GM19238 (cell line): ENCODE results near the gene SOS1.
"Not testable (repeated sequence)": the region's sequence is repeated elsewhere in the genome, so short reads cannot be mapped to it uniquely, and the experiment has no call there.

Source experiments
- DNase-seq: peaks from one replicate; pipeline ENCODE4 v3.0.0; 2011; ENCODE audit warnings: low spot score; ENCODE audit not compliant: insufficient read length

SOS1 gene

GRCh38 chr2:39139511-39140237 is 18.8 kb upstream of the SOS1 start:
- DNase-seq = no peak

DNA sequence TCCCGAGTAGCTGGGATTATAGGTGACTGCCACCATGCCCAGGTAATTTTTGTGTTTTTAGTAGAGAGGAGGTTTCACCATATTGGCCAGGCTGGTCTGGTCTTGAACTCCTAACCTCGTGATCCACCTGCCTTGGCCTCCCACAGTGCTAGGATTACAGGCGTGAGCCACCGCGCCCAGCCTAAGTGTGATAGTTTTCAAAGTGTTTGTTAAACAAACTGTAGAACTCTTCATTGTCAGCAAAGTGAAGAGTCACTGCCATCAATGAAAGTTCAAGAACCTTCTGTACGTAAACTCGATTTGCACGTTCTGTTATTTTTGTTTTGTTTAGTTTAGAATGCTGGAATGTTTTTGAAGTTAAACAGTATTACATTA is 18.0 kb upstream of the SOS1 start:
- DNase-seq = no peak

DNA sequence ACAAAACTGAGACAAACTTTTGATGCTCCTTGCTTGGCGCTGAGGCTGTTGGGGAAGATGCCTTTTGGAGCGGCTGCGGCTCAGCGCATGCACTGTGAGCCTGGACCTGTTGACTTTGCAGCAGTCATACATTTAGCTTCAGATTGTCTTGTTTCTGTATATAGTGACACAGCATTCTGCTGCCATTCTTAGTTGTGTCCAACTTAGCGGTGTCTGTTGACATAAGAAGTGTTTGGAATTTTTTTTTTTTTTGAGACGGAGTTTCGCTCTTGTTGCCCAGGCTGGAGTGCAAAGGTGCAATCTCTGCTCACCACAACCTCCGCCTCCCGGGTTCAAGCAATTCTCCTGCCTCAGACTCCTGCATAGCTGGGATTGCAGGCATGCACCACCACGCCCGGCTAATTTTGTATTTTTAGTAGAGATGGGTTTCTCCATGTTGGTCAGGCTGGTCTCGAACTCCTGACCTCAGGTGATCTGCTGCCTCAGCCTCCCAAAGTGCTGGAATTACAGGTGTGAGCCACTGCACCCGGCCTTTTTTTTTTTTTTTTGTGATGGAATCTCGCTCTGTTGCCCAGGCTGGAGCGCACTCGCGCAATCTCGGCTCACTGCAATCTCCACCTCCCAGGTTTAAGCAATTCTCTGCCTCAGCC is 17.5 kb upstream of the SOS1 start:
- not testable (repeated sequence) for DNase-seq

GRCh38 chr2:39136799-39137198 is 15.9 kb upstream of the SOS1 start:
- DNase-seq = no peak

GRCh38 chr2:39135690-39136259 is 14.9 kb upstream of the SOS1 start:
- DNase-seq = no peak

GRCh38 chr2:39133215-39133851 is 12.5 kb upstream of the SOS1 start:
- no peak for DNase-seq

GRCh38 chr2:39128919-39129391 is 8.1 kb upstream of the SOS1 start:
- DNase-seq = no peak

DNA sequence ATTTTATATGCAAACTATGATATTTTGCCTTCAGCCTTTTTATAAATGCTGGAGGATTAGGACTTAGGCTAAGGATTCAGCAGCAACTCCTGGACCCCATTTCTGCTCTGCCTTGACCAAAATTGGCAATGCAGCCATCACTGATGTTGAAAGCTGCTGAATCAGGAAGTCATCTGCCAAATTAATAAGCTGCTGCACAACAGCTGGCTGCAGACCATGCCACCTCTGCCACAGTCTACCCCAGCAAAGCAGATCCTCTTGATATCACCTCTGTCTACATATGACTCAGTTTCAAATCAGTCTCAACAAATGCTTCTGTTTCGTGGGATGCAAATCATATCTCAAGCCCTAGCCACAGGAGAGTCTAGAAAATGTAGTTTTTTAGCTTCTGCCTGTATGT is 7.1 kb upstream of the SOS1 start:
- no peak for DNase-seq

- no peak for DNase-seq
These were observed 3.9 kb upstream of the SOS1 start for GRCh38 chr2:39124746-39125057.

DNA sequence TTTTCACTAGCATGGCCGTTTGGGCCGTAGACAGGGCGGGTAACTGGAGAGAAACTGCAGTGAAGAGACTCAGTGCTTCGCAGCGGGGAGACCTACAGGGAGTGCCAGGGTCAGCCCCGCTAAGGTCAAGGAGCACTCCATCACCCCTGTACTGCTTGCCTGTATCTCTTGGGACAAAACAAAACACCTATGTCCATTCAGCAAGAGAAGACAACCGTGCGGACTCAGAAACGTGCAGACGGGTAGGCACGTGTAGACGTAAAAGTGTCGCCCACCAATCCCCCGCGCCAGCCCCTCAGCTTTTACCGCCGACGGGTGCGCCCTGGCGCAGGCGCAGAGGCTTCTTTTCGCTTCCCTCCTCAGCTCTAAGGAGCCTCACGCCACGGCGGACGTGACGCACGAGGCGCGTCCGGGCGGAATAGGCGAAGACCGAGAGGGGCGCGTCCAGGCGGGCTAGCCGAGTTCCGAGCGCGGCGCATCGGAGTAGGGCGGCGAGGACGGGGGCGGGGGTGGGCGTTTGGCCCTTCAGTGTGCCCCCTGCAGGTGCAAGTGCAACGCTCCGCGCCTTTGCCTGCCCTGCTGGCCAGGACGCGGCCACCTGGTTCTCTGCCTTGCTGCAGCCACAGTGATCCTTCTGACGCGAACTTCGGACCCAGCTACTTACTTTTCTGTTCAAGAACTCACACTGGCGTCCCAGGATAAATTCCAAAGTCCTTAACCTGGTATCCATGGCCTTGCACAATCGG is 3.3 kb upstream of the SOS1 start:
- peak; percentile 81 for DNase-seq

- DNase-seq = no peak
These were observed 2.7 kb upstream of the SOS1 start for GRCh38 chr2:39123436-39123999.

- no peak for DNase-seq
These were observed 742 bp upstream of the SOS1 start for GRCh38 chr2:39121523-39122063.

GRCh38 chr2:39120521-39120770 is 405 bp downstream of the SOS1 start:
- DNase-seq = peak; percentile 57

DNA sequence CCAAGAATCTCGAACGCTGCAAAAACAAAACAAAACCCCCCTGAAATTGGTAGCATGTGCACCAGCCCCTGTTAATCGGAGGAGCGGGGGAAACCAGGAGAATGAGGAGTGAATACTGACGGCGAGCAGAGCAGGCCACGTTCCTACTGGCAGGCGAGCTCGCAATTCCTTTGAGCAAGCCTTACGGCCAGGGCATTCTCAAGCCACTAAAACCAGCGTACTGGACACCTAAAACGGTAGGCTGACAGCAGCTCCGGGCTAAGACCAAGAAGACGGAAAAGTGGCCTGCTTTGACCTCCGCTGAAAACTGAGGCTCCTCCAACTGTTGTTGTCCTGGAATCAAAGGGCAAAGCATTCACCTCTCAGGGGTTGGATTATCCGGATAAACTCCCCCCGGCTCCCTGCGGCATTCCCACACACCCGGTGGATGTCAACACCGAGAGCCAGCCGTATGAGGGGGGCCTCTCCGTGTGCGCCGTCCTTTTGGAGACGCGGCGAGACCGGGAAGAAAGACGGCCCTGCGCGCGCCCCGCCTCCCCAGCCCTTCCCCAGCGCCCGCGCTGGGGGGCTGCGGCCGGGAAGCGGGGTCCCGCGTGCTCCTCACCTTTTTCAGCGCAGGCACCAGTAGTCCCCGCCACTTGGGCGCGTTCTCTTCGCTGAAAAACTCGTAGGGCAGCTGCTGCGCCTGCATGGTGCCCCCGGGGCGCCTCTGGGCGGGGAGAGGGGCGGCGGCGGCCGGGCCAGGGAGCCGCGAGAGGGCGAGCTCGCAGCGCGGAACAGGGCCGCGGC is 925 bp downstream of the SOS1 start:
- DNase-seq = no peak

GRCh38 chr2:39118786-39119499 is 1.9 kb downstream of the SOS1 start:
- peak; percentile 31 for DNase-seq

GRCh38 chr2:39115556-39115955 is 5.3 kb downstream of the SOS1 start:
- no peak for DNase-seq

DNA sequence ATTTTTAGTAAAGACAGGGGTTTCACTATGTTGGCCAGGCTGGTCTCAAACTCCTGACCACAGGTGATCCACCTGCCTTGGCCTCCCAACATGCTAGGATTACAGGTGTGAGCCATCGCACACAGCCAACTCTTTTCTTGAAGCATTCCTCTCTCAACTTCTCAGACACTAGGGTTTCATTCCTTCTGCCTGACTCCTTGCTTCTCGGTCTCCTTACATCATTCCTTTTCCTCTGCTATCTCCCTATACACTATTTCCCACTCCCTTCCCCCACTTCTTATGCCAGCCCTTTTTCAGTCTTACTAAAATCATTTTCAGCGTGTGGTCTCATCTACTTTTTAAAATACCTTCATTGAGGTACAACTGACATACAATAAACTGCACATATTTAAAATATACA is 6.1 kb downstream of the SOS1 start:
- DNase-seq = no peak

DNA sequence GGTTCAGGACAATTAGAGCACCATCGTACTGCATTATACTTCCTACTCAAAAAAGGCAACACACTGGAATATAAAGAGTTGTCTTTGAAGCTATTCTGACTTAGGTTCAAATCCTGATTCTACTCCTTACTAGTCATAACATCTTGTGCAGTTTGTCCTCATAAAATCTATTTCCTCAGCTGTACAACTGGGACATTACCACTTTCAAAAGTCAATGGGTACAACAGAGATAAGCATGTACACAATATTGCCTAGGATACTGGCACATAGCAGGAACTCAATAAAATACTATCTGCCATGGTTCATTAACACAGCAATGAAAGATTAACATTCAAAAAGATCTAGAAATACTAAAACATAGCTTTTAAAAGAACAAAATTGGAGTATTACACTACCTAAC is 11.3 kb downstream of the SOS1 start:
- no peak for DNase-seq

- DNase-seq = no peak
These were observed 12.5 kb downstream of the SOS1 start for GRCh38 chr2:39108377-39108776.

DNA sequence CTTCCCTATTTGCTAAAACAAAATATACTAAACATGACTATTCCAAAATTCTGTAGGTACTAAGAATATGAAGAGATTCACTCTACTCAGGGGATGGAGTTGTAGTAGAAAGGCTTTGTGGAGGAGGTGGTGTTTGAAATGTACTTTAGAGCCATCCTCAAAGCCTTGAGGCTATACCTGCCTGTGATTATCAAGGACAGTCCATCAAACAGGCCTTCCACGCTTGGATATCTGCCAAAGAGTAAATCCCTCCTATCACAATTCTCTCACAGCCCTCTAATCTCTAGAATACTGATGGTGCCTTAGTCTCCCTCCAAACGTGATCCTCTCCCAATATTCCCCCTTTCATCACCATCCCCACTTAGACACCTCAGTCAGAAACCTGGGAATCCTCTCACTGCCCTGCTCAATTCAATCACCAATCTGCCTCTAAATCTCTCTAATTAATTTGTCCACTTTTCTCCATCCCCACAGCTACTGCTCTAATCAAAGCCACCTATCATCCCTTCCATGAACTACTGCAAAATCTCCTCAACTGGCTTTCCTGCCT is 13.1 kb downstream of the SOS1 start:
- DNase-seq = no peak
